Measurements from ENCODE around the gene CASQ2.

DNA sequence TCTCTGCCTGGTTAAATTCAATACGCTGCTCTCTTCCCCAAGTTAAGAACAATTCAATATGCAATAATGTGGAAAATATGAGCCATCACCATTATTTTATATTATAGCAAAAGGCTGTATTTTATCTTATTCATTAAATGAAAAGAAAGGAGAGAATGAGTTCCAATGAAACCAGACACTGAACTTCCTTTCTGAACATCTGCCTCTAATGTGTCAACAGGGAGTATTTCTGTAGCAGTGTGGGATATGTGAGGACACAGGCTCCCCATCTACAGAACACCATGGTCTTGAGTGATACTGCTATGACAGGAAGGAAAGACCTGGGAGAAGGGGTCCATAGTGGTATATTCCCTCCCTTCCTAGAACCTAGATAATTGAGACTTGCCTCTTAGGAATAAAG lies 46.3 kb downstream of the CASQ2 start:
- TF ChIP-seq POLR2A (IDR thresholded peaks at IDR 0.05) (no peak), EP300 (IDR thresholded peaks at IDR 0.05) (no peak), POLR2AphosphoS5 (IDR thresholded peaks at IDR 0.05) (no peak)
- TF ChIP-seq, protein P1, sequence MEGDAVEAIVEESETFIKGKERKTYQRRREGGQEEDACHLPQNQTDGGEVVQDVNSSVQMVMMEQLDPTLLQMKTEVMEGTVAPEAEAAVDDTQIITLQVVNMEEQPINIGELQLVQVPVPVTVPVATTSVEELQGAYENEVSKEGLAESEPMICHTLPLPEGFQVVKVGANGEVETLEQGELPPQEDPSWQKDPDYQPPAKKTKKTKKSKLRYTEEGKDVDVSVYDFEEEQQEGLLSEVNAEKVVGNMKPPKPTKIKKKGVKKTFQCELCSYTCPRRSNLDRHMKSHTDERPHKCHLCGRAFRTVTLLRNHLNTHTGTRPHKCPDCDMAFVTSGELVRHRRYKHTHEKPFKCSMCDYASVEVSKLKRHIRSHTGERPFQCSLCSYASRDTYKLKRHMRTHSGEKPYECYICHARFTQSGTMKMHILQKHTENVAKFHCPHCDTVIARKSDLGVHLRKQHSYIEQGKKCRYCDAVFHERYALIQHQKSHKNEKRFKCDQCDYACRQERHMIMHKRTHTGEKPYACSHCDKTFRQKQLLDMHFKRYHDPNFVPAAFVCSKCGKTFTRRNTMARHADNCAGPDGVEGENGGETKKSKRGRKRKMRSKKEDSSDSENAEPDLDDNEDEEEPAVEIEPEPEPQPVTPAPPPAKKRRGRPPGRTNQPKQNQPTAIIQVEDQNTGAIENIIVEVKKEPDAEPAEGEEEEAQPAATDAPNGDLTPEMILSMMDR (IDR thresholded peaks at IDR 0.05): no peak
